ENCODE measurements around the gene TTC7B.

The TTC7B gene

DNA sequence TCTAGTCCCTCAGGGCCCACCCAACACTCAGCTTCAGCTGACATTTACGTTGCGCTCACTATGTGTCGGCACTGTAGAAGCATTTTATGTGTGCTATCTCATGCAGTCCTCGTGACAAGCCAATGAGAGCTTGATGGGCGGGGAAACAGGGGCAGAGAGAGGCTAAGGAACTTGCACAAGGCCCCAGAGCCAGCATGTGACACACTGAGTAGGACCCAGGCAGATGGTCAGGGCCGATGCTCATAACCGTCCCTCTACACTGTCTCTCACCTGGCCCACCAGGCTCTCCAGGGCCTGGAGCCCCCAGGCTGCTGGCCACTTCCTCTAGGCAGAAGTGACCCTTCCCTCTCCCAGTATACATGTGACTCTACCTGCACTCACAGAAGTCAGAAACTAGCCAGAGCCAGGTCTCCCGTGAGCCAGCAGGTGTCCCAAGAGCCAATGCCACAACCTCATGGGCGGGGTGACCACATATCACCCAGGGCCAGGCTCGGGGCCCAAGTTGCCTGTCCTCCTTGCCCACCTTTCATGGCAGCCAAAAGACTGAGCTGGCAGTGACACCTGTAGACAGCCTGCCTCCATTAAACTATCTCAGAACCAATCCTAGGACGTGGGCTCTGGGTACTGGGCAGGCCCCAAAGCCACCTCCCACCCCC, 38.3 kb downstream of the TTC7B start:
- no peaks in the 10 kb centered on the region for H3K9me3 Mint-ChIP-seq
- TF ChIP-seq, protein P1, sequence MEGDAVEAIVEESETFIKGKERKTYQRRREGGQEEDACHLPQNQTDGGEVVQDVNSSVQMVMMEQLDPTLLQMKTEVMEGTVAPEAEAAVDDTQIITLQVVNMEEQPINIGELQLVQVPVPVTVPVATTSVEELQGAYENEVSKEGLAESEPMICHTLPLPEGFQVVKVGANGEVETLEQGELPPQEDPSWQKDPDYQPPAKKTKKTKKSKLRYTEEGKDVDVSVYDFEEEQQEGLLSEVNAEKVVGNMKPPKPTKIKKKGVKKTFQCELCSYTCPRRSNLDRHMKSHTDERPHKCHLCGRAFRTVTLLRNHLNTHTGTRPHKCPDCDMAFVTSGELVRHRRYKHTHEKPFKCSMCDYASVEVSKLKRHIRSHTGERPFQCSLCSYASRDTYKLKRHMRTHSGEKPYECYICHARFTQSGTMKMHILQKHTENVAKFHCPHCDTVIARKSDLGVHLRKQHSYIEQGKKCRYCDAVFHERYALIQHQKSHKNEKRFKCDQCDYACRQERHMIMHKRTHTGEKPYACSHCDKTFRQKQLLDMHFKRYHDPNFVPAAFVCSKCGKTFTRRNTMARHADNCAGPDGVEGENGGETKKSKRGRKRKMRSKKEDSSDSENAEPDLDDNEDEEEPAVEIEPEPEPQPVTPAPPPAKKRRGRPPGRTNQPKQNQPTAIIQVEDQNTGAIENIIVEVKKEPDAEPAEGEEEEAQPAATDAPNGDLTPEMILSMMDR (IDR thresholded peaks at IDR 0.05; ENCODE audit: unreplicated experiment in 3 of 3): no peak
- no peak overlapping the region for H3K27ac Mint-ChIP-seq
- peaks cover 4% of the 10 kb centered on the region for H3K4me1 Mint-ChIP-seq
- H3K4me3 Mint-ChIP-seq: no peak overlapping the region
- H3K27me3 Mint-ChIP-seq (ENCODE audit: low read depth): no peaks in the 10 kb centered on the region
- H3K36me3 Mint-ChIP-seq (ENCODE audit: low read depth): peaks cover 41% of the 10 kb centered on the region

GRCh38 chr14:90777358-90777757, 38.9 kb downstream of the TTC7B start:
- TF ChIP-seq, protein P1 (IDR thresholded peaks at IDR 0.05; ENCODE audit: unreplicated experiment in 3 of 3): no peak
- Mint-ChIP-seq H3K36me3 (ENCODE audit: low read depth) (peaks cover 38% of the 10 kb centered on the region), H3K9me3 (no peaks in the 10 kb centered on the region), H3K27me3 (ENCODE audit: low read depth) (no peaks in the 10 kb centered on the region), H3K4me3 (no peak overlapping the region), H3K4me1 (peaks cover 5% of the 10 kb centered on the region), H3K27ac (no peak overlapping the region)

DNA sequence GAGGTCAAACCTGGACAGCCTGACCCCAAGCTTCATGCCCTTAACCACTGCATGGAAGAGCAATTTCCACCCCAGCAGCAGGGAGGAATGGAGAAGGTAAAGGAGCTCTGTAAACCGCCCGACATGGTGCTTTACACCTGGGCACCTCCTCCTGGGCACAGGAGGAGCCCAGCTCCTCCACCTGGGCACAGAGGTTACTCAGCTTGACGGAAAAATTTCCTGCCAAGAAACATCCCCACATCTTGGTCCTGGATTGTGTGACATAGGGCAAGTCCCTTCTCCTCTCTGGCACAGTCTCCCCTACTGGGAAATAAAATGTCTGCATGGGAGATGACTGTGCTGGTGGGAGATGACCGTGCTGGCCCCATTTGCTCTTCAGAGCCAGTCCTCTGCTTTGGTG, 40.8 kb downstream of the TTC7B start:
- no peaks in the 10 kb centered on the region for H3K9me3 Mint-ChIP-seq
- peak overlapping the region in 1 of 3 experiments; percentile 88 for H3K27ac Mint-ChIP-seq
- peaks cover 36% of the 10 kb centered on the region for H3K36me3 Mint-ChIP-seq (ENCODE audit: low read depth)
- peaks cover 5% of the 10 kb centered on the region for H3K4me1 Mint-ChIP-seq
- no peaks in the 10 kb centered on the region for H3K27me3 Mint-ChIP-seq (ENCODE audit: low read depth)
- TF ChIP-seq, protein P1 (IDR thresholded peaks at IDR 0.05; ENCODE audit: unreplicated experiment in 3 of 3): no peak
- H3K4me3 Mint-ChIP-seq: no peak overlapping the region

DNA sequence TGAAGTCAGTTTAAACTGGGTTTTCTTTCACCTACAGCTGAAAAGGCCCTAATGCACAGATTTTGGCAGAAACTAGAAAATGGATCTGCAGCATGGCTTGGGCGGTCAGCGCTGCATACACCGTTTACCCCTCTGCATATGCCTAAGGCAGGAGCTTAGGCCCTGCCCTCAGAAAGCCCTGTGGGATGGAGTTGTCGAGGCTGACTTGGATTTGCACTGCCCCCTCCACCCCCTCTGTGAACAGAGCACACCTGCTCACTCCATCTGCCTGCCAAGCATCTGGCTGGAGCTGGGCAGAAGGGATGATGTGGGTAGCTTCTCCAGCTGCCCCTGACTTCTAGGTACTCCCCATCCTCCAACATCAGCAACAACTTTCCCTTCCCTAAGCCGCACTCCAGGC, 41.9 kb downstream of the TTC7B start:
- Mint-ChIP-seq H3K4me3 (no peak overlapping the region), H3K36me3 (ENCODE audit: low read depth) (peaks cover 38% of the 10 kb centered on the region), H3K27me3 (ENCODE audit: low read depth) (no peaks in the 10 kb centered on the region), H3K9me3 (no peaks in the 10 kb centered on the region), H3K27ac (no peak overlapping the region), H3K4me1 (peaks cover 5% of the 10 kb centered on the region)
- TF ChIP-seq, protein P1 (IDR thresholded peaks at IDR 0.05; ENCODE audit: unreplicated experiment in 3 of 3): no peak

DNA sequence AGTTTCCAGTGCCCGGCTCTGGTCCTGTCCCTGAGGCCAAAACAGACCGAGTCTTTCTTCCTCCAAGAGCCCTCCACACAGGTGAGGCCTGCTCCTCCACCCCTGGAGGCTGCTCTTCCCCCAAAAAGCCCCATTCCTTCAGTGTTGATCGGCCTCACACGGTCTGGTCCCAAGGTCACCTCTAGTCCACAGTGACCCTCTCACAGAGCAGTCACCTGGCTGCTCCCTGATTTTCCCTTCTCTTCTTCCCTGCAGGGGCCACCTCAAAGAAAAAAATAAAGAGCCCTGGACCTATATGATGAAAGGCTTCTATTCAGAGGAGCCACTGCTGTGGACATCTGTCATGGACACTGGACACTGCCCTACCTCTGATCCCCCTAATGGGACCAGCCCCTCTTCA, 42.5 kb downstream of the TTC7B start:
- Mint-ChIP-seq H3K4me1 (peaks cover 5% of the 10 kb centered on the region), H3K27ac (peak overlapping the region in 1 of 3 experiments; percentile 31), H3K9me3 (peaks cover 3% of the 10 kb centered on the region), H3K36me3 (ENCODE audit: low read depth) (peaks cover 44% of the 10 kb centered on the region), H3K4me3 (no peak overlapping the region), H3K27me3 (ENCODE audit: low read depth) (no peaks in the 10 kb centered on the region)
- TF ChIP-seq, protein P1 (IDR thresholded peaks at IDR 0.05; ENCODE audit: unreplicated experiment in 3 of 3): no peak

GRCh38 chr14:90773196-90773486, 43.1 kb downstream of the TTC7B start:
- Mint-ChIP-seq H3K9me3 (peaks cover 7% of the 10 kb centered on the region), H3K4me1 (peaks cover 5% of the 10 kb centered on the region), H3K27ac (no peak overlapping the region), H3K36me3 (ENCODE audit: low read depth) (peaks cover 50% of the 10 kb centered on the region), H3K27me3 (ENCODE audit: low read depth) (no peaks in the 10 kb centered on the region), H3K4me3 (no peak overlapping the region)
- TF ChIP-seq, protein P1 (IDR thresholded peaks at IDR 0.05; ENCODE audit: unreplicated experiment in 3 of 3): no peak

All from nephron (organoid).